Hematopoietic multipotent progenitor cell (in vitro differentiated cells): ENCODE measurements around the gene RGS10. TPM values are rescaled to one million over a fixed set of nuclear protein-coding genes. Genes with fewer than 3 reads are reported as not detected.
"Not testable (repeated sequence)": the region's sequence is repeated elsewhere in the genome, so short reads cannot be mapped to it uniquely, and the experiment has no call there.

Experiments used
- DNase-seq, 3 donors: peaks; one replicate each; pipeline ENCODE4 v3.0.0-alpha.2; 2011 to 2015; ENCODE audit warnings: low read depth in 2 of 3, low spot score in 2 of 3
- total RNA-seq: library from RNA; depleted of rRNA; stranded (reverse); fragments of >200 nt; gene quantifications from one replicate; pipeline ENCODE4 v1.2.3, GENCODE V29; 2012

RGS10 gene
- total RNA-seq, 1 donor = 12.9 TPM

GRCh38 chr10:119539359-119539825 lies 3.1 kb downstream of the RGS10 start:
- no peak for DNase-seq

DNA sequence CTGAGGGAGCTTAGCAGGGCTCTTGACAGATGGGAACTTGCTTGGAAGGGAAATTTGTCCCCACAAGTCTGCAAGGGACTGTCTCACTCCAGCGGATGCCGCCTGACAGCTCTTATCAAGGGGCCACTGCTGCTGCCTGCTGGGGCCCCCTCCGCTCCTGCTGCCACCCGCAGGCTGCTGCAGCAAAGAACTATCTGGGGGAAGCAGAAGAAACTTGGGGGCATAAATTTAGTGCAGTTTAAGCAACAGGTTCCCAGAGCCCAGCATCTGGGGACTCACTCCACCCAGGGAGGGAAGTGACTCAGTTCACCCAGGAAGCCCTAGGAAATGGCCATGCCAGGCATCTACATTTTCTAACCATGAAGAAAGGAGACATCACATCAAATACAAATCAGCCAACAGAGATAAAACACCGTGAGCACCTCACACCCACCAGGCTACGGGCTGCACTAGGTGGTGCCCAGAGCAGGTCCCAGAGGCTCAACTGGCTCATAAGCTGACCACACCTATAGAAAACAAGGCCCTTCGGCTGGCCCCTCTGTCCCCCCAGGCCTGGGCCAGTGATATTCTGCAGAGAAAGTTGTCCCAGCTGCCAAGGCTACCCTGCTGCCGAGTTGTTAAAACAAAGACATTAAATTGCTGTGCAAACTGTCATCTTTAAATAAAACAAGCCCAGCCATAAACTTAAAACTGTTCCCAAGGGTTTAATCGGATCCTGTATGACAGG lies 3.7 kb downstream of the RGS10 start:
- DNase-seq = peak in 2 of 3 donors; percentile 59 to 67

DNA sequence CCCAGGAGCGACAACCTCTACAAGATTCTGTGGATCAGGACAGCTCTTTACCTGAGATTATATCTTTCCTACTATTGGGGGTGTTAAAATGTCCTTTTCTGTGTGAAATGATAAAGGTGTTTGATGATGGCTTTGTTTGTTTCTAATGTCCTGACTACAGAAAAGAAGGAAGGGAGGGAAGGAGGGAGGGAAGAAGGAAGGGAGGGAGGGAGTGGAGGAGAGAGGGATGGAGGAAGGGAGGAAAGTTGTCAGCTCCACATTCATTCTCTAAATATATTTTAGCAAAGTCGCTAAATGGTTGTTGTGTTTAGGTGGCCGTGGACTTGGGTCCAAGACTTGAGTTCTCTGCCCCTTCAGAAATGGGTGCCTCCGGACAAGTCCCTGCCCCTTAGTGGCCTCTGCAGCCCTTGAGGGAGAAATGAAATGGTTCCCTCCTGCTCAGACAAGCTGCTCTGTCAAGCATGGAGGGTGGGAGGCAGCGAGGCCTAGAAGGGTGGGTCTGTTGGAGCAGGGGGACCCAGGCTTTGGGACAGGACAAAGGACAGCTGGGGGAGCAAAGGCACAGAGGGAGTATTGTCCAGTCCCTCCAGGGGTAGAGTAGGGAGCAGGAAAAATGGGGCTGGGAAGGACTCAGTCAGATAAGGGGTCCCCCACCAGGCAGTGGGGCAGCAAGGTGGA lies 4.4 kb downstream of the RGS10 start:
- DNase-seq = no peak

- no peak for DNase-seq
Measured at GRCh38 chr10:119536508-119537025, 6.0 kb downstream of the RGS10 start.

GRCh38 chr10:119535837-119536507 lies 6.5 kb downstream of the RGS10 start:
- no peak for DNase-seq

- DNase-seq = no peak
Measured at GRCh38 chr10:119535305-119535704, 7.2 kb downstream of the RGS10 start.

- DNase-seq = no peak
Measured at GRCh38 chr10:119533473-119533872, 9.0 kb downstream of the RGS10 start.

GRCh38 chr10:119532791-119533190 lies 9.7 kb downstream of the RGS10 start:
- DNase-seq = not testable (repeated sequence)

- not testable (repeated sequence) for DNase-seq
Measured at GRCh38 chr10:119532251-119532650, 10.3 kb downstream of the RGS10 start.

GRCh38 chr10:119531067-119531466 lies 11.5 kb downstream of the RGS10 start:
- no peak for DNase-seq

DNA sequence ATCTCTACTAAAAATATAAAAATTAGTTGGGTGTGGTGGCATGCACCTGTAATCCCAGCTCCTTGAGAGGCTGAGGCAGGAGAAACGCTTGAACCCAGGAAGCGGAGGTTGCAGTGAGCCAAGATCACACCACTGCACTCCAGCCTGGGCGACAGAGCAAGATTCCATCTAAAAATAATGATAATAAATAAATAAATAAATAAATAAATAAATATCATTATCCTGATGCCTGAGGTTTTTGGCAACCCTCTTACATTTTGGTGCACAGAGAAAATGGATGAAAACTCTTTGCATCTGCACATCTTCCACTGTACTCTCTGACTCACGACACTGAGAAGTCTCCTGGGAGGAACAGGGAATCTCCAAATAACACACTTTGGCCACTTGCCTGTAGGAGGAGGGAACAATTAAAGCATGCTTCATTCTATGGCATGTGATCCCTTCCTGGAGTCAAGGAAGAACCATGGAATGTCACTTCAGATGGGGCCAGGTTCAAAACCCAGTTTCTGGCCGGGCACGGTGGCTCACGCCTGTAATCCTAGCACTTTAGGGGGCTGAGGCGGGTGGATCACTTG lies 13.8 kb downstream of the RGS10 start:
- not testable (repeated sequence) for DNase-seq

DNA sequence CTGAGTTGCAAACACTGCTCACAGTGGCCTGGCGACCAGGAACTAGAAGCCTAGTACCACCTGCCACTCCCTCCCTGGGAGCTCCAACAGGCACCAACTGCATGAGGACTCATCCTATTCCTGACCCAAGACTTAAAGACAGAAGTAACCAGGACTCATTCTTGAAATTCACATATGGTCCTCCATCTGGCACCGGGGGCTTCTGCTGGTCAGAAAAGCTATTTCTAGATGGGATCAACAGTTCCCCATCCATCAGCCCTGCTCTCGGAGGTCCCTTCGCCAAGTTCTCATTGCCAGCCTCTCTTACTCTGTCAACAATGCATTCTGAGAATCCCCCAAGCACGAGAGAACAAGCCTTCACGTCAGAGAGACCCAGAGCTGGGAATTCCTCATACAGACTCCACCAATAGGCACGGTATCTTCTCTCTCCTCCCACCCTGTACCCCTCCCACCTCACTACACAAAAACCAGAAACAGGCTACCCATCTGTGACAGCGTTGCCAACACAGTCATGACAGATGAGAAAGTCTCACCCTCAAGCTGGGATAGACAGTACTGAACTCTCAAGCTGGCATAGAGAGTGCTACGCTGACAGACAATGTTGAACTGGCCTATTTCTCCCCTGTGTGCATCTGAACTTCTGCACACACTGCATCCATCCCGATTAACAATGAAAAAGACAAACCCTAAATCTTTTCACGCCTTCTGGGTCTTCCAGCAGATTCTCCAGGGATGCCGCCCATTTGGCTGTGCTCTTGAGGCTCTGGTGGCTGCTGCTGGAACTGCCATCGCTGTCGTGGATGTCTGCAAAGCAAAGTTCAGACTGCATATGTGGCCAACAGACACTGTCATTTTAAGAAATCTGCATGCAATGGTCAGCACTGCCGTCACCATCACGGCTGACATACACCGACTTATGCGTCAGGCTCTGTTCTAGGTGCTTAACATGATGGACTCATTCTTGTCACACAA lies 15.6 kb downstream of the RGS10 start:
- no peak for DNase-seq

- no peak for DNase-seq
Measured at GRCh38 chr10:119526149-119526548, 16.4 kb downstream of the RGS10 start.

- DNase-seq = no peak
Measured at GRCh38 chr10:119525116-119525515, 17.4 kb downstream of the RGS10 start.

- no peak for DNase-seq
Measured at GRCh38 chr10:119524720-119525070, 17.8 kb downstream of the RGS10 start.

- DNase-seq = no peak
Measured at GRCh38 chr10:119523895-119524719, 18.4 kb downstream of the RGS10 start.

DNA sequence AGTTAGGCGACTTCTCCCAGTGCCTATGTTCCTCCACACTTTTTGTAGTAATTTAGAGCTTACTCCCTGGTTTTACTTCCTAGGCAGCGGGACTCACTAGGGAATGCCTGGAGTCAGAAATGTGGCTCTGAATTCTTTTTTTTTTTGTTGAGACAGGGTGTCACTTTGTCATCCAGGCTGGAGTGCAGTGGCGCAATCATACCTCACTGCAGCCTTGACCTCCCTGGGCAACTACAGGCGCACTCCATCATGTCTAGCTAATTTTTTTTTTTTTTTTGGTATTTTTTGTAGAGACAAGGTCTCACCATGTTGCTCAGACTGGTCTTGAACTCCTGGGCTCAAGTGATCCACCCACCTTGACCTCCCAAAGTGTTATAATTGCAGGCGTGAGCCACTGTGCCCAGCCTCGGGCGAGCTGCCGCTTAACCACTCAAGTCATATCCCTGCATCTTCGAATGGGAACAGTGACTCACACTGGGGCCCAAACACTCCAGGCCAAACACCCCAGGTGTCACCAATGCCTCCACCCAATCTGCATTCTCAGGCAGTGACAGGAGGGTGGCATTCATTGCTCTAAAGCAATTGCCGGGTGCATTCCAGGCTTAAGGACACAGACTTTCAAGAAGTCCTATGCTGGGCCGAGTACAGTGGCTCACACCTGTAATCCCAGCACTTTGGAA lies 19.6 kb downstream of the RGS10 start:
- DNase-seq = no peak

DNA sequence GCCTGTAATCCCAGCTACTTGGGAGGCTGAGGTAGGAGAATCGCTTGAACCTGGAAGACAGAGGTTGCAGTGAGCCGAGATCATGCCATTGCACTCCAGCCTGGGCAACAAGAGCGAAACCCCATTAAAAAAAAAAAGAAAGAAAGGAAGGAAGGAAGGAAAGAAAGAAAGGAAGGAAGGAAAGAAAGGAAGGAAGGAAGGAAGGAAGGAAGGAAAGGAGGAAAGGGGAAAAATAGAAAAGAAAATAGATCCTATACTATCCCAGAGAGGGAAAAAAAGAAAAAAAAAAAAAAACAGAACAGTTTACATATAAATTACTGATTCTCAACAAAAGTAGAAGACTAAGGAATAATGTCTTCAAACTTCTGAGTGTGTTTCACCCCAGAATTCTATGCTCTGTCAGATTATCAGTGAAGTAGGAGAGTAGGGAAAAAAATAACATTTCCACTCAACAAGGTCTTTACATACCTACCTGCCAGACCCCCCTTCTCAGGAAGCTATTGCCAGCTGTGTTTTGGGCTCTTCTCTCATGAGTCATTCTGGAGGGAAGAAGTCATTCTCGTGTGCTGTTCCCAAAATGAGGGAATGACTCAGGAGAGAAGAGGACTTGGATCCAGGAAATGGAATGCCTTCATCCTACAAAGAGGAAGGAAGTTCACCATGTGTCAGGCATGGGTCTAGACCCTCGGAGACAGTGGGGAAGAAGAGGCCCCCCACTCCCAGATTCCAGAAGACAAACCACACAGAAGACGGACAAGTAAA lies 20.9 kb downstream of the RGS10 start:
- no peak for DNase-seq
